ENCODE measurements around the gene SCAANT1. TPM values are rescaled to one million over a fixed set of nuclear protein-coding genes. Genes with fewer than 3 reads are reported as not detected.
A peak's percentile ranks its signal among the peaks of the same experiment; 100 is the strongest.

The SCAANT1 gene
- polyA plus RNA-seq: not detected

GRCh38 chr3:63911873-63912767, at the start of gene SCAANT1:
Gene SCAANT1, minus strand, starts transcription at chr3:63912383.
- H3K27ac ChIP-seq (ENCODE audit: low read depth, low read length): peak within 1 kb of the TSS; percentile 85
- WGBS, 3 donors: 0 to 1% (median 0%) methylated on average over 78 to 115 of the region's 115 CpGs

DNA sequence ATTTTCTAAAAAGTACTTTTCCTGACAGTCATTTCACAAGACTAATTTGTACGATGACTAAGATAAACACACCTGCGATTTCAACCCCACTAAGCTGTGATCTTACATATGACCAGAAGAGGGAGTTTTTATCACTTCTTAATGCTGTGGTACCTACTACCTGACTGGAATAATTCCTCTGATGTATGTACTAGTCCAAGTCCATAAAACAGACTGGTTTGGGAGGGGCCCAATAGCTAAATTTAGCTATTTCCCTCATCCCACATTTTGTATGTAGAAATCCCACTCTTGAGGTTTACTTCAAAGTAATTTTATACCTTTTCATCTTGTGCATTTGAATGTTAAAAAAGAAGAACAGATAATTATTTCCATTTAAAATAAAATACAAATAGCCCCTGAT, 49.7 kb upstream of the SCAANT1 start:
- WGBS, 3 donors: 9 to 22% (median 13%) methylated on average over 2 of the region's 2 CpGs
- no peak overlapping the region for H3K27ac ChIP-seq (ENCODE audit: low read depth, low read length)

GRCh38 chr3:63960048-63960711, 48.0 kb upstream of the SCAANT1 start:
- 7 to 41% (median 9%) methylated on average over 6 of the region's 6 CpGs for WGBS, 3 donors
- no peak overlapping the region for H3K27ac ChIP-seq (ENCODE audit: low read depth, low read length)

- WGBS, 3 donors: 46 to 51% (median 49%) methylated on average over 3 of the region's 3 CpGs
- H3K27ac ChIP-seq (ENCODE audit: low read depth, low read length): no peak overlapping the region
Measured at GRCh38 chr3:63959146-63959545, 47.0 kb upstream of the SCAANT1 start.

- 65 to 96% (median 96%) methylated on average over 13 of the region's 13 CpGs for WGBS, 3 donors
- no peak overlapping the region for H3K27ac ChIP-seq (ENCODE audit: low read depth, low read length)
Measured at GRCh38 chr3:63955830-63956545, 43.8 kb upstream of the SCAANT1 start.

DNA sequence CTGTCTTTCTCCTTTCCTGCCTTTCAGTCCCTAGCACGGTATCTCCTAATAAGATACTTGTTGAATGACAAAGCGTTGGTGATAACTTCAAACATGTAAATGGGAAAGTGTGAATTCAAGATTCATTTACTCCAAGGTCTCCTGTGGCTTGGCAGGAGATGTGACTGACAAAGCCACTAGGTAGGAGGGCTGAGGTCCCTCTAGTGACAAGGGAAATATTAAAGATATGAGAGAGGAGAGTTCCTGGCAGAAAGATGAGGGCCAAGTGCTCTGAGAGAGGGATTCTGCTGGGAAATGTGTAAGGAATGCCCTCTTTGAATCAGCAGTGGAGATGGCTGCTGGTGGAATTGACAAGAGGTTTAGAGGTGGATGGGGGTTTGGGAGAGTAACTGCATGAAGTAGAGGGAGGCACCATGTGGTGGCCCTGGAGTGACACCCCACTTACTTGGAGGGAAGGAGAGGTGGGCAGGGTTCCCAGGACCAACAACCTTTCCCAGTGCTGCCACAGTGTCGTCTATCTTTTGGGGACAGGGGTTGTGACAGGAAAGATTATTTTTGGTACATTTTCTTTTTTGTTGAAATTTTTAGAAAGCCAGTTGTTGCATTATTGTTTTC, 43.0 kb upstream of the SCAANT1 start:
- no peak overlapping the region for H3K27ac ChIP-seq (ENCODE audit: low read depth, low read length)
- 23 to 90% (median 84%) methylated on average over 3 of the region's 3 CpGs for WGBS, 3 donors

- 89 to 94% (median 93%) methylated on average over 5 of the region's 5 CpGs for WGBS, 3 donors
- H3K27ac ChIP-seq (ENCODE audit: low read depth, low read length): no peak overlapping the region
Measured at GRCh38 chr3:63954182-63954581, 42.0 kb upstream of the SCAANT1 start.

DNA sequence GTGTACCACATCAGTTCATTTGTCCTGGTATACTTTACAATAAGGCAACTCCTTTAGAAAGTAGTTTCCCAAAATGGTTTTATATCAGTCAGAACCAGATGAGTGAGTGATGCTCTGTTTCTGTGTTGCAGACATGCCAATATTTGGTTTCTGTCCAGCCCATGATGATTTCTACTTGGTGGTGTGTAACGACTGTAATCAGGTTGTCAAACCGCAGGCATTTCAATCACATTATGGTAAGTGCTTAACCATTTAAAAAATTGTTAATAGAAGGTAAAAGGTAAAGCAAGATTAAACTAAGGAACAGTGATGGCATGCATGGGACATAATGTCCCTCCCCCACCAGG, 40.0 kb upstream of the SCAANT1 start:
- whole genome bisulfite sequencing, 3 donors: 31 to 90% (median 89%) methylated on average over 2 of the region's 2 CpGs
- no peak overlapping the region for H3K27ac ChIP-seq (ENCODE audit: low read depth, low read length)

- H3K27ac ChIP-seq (ENCODE audit: low read depth, low read length): no peak overlapping the region
- WGBS, 3 donors: 28 to 62% (median 53%) methylated on average over 1 of the region's 1 CpG
Measured at GRCh38 chr3:63951492-63952247, 39.5 kb upstream of the SCAANT1 start.

- no peak overlapping the region for H3K27ac ChIP-seq (ENCODE audit: low read depth, low read length)
- 57 to 84% (median 82%) methylated on average over 1 of the region's 1 CpG for WGBS, 3 donors
Measured at GRCh38 chr3:63950698-63951097, 38.5 kb upstream of the SCAANT1 start.

GRCh38 chr3:63949005-63949404, 36.8 kb upstream of the SCAANT1 start:
- WGBS, 3 donors: 77 to 85% (median 85%) methylated on average over 2 of the region's 2 CpGs
- H3K27ac ChIP-seq (ENCODE audit: low read depth, low read length): no peak overlapping the region

DNA sequence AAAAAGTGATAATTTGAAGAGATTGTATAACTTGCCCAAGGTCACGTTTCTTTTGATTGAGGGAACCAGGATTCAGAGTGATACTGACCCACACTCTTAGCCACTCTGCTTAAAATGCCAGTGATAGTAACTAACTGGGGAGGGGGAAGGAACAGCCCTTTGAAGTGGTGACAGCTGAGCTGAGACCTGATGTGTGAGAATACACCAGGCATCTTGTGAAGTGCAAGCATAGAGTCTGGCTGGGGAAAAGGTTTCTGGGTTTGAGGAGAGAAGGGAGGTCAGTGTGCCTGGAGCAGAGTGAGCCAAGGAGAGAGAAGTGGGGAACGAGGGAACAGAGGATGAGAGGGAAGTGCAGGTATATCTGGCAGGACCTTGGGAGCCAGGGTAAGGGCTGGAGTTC, 35.4 kb upstream of the SCAANT1 start:
- WGBS, 3 donors: 56 to 92% (median 81%) methylated on average over 2 of the region's 2 CpGs

GRCh38 chr3:63946753-63947152, 34.6 kb upstream of the SCAANT1 start:
- no peak overlapping the region for H3K27ac ChIP-seq (ENCODE audit: low read depth, low read length)
- 38 to 97% (median 94%) methylated on average over 2 of the region's 2 CpGs for WGBS, 3 donors

More for the DNA sequence above, 35.4 kb upstream of the SCAANT1 start:
- H3K27ac ChIP-seq (ENCODE audit: low read depth, low read length): no peak overlapping the region

GRCh38 chr3:63945558-63946096, 33.4 kb upstream of the SCAANT1 start:
- no peak overlapping the region for H3K27ac ChIP-seq (ENCODE audit: low read depth, low read length)
- WGBS, 3 donors: 31 to 82% (median 69%) methylated on average over 3 of the region's 3 CpGs

DNA sequence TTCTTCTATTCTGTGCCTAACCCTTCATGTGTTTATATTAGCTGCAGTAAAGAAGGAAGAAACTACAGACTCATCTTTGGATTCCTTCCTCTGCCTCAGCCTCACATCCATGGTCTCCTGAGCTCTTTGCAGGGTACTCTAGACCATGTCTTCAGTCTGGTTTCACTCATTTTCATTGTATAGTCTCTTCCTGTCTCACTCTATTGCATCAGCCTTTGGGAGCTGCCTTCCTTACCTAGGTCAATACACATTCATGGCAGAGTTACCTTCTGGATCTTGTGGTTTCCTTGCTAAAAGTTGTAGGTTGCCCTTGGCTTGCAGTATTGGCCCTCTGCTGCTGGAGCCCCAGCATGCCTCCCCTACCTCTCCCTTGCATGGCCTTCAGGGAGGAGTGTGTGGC, 31.5 kb upstream of the SCAANT1 start:
- H3K27ac ChIP-seq (ENCODE audit: low read depth, low read length): no peak overlapping the region

DNA sequence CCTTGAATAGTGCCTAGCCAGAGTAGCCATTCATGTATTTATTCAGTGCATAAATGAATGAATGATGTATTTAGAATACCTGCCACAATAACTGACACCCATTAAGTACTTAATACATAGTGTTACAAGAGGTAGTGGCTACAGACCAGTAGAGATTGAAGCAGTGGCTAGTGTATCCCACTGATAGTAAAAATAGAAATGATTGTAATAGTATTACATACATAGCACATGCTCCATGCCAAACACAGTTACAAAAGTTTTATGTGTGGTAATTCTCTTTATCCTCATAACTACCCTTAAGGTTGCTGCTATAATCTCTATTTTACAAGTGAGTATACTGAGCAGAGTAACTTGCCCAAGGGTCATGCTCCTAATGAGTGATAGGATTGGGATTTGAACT, 30.3 kb upstream of the SCAANT1 start:
- no peak overlapping the region for H3K27ac ChIP-seq (ENCODE audit: low read depth, low read length)

DNA sequence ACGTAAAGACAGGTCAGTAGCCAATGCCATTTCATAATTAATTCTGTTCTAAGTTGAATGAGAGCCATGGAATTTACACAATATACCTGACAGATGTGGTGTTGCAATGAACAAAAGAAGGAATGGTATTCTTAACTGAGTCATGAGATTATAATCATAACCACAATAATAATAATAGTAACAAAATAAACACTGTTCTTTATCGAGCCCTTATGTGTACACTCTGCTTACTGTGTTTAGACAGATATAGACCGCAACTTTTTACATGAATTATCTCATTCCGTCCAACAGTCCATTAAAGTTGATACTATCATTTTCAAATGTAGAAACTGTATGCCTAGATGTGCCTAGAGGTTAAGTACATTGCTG, 28.2 kb upstream of the SCAANT1 start:
- 53 to 86% (median 84%) methylated on average over 4 of the region's 4 CpGs for WGBS, 3 donors
- no peak overlapping the region for H3K27ac ChIP-seq (ENCODE audit: low read depth, low read length)

All from adipose tissue (tissue), 3 donors.